Diencephalon (tissue), 1 donor: ENCODE data around the gene ARPC4. TPM values are rescaled to one million over a fixed set of nuclear protein-coding genes. Genes with fewer than 3 reads are reported as not detected.

Source experiments
- total RNA-seq: library from RNA; depleted of rRNA; stranded (reverse); fragments of >200 nt; gene quantifications from one replicate; pipeline ENCODE4 v1.2.3, GENCODE V29; 2014

The ARPC4 gene
- total RNA-seq: 131 TPM

DNA sequence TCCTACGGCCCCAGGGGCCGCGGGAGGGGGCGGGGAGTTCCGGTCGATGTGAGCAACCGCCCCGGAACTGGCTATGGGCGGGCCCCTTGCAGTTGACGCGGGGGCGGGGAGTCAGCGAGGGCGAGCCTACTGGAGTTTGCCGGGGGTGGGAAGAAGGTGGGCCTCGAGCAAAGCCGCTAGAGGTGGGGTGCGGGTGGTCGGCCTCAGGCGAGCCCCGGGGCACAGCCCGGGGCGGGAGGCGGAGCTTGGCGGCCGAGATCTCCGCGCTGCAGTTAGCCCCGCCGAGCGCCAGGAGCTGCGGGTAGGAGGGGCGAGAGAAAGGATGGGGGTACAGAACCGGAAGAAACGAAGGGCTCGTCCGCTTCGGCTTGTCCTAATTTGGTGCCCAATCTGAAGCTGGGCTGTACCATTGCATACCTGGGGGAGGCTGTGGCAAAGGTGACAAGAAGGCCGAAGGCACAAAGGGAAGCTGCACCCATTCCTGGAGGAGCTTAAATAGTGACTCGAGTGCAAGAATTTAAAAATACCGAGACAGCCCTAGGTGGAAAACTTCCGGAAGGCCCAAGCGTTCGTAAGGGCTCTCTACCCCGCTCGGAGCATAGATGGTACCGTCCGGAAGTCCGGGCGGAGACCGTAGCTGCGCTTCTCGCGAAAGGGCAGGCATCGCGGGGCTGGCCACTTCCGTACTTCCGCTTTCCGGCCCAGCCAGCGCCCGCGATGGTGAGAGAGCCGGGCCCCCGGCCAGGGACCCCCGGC, at the start of gene ARPC4, which contains the start of gene TADA3:
TSS of gene ARPC4 (plus strand) at position 678 of the 756 bp plus-strand sequence. CDS start at position 718, 40 bp downstream.
TSS of gene TADA3 (minus strand) at position 69 of the 756 bp plus-strand sequence. CDS start 1,007 bp downstream, outside the sequence.

GRCh38 chr3:9749645-9750555, 43.0 kb upstream of the ARPC4 start, which contains the start of gene OGG1:
TSS of gene OGG1 (plus strand) at chr3:9749952. CDS start at chr3:9750287, 335 bp downstream.

GRCh38 chr3:9769426-9770275, 23.2 kb upstream of the ARPC4 start, which contains the start of gene CAMK1:
TSS of gene CAMK1 (minus strand) at chr3:9769947. CDS start at chr3:9767749, 2,198 bp downstream.

GRCh38 chr3:9809615-9810432, 16.9 kb downstream of the ARPC4 start, which contains the start of gene TTLL3:
TSS of gene TTLL3 (plus strand) at chr3:9810262. CDS start at chr3:9810662, 400 bp downstream.

GRCh38 chr3:9843715-9844438, 51.0 kb downstream of the ARPC4 start, which contains the start of gene RPUSD3:
TSS of gene RPUSD3 (minus strand) at chr3:9844008. CDS start at chr3:9843990, 18 bp downstream.

Other genes with a start within 250 kb of the ARPC4 start
- gene LHFPL4, start 239.3 kb upstream of the ARPC4 start, total RNA-seq: 55.1 TPM
- gene MTMR14, start 143.6 kb upstream of the ARPC4 start, total RNA-seq: 18.9 TPM
- gene CPNE9, start 89.2 kb upstream of the ARPC4 start, total RNA-seq: 12.7 TPM
- 12.9 TPM for gene BRPF1, start 61.3 kb upstream of the ARPC4 start, total RNA-seq
- 69.9 TPM for gene OGG1, start 43.1 kb upstream of the ARPC4 start, total RNA-seq
- gene CAMK1, start 23.1 kb upstream of the ARPC4 start, total RNA-seq: 53.5 TPM
- 39.2 TPM for gene TADA3, start 609 bp upstream of the ARPC4 start, total RNA-seq
- gene TTLL3, start 17.2 kb downstream of the ARPC4 start, total RNA-seq: 18.7 TPM
- 21.0 TPM for gene RPUSD3, start 50.9 kb downstream of the ARPC4 start, total RNA-seq
- gene CIDEC, start 87.2 kb downstream of the ARPC4 start, total RNA-seq: not detected
- 20.1 TPM for gene JAGN1, start 97.5 kb downstream of the ARPC4 start, total RNA-seq
- 1.4 TPM for gene IL17RE, start 109.8 kb downstream of the ARPC4 start, total RNA-seq
- gene IL17RC, start 124.0 kb downstream of the ARPC4 start, total RNA-seq: 4.8 TPM
- gene CRELD1, start 140.8 kb downstream of the ARPC4 start, total RNA-seq: 27.2 TPM
- 9.9 TPM for gene PRRT3, start 159.3 kb downstream of the ARPC4 start, total RNA-seq
- 51.2 TPM for gene EMC3, start 193.8 kb downstream of the ARPC4 start, total RNA-seq
- gene FANCD2, start 233.4 kb downstream of the ARPC4 start, total RNA-seq: 7.2 TPM